Esophagus (tissue), 2 donors: ENCODE results near the gene OR5AR1. TPM values are rescaled to one million over a fixed set of nuclear protein-coding genes. Genes with fewer than 3 reads are reported as not detected.

Source experiments
- polyA plus RNA-seq, 2 donors: library from polyadenylated mRNA; stranded (reverse); fragments of 200-250 nt; gene quantifications; one replicate each; pipeline ENCODE4 v1.2.3, GENCODE V29; 2013
- donor health status: healthy with polysubstance abuse.
- donor health status: Bipolar disorder and iron deficiency.

OR5AR1 gene
- polyA plus RNA-seq, 2 donors = not detected

Other genes with a start within 250 kb of the OR5AR1 start
- not detected for gene OR5M3, start 190.3 kb upstream of the OR5AR1 start, polyA plus RNA-seq
- not detected for gene OR5M8, start 172.3 kb upstream of the OR5AR1 start, polyA plus RNA-seq
- gene OR5M11, start 120.4 kb upstream of the OR5AR1 start, polyA plus RNA-seq = not detected
- gene OR5M10, start 86.0 kb upstream of the OR5AR1 start, polyA plus RNA-seq = not detected
- not detected for gene OR5M1, start 48.8 kb upstream of the OR5AR1 start, polyA plus RNA-seq
- not detected for gene OR5AP2, start 21.2 kb upstream of the OR5AR1 start, polyA plus RNA-seq
- not detected for gene OR9G1, start 35.4 kb downstream of the OR5AR1 start, polyA plus RNA-seq
- gene OR9G4, start 85.0 kb downstream of the OR5AR1 start, polyA plus RNA-seq = not detected